Metanephros (tissue), 1 donor: ENCODE measurements around the gene C17orf78. TPM values are rescaled to one million over a fixed set of nuclear protein-coding genes. Genes with fewer than 3 reads are reported as not detected.

ENCODE experiments used
- total RNA-seq: library from RNA; depleted of rRNA; stranded (reverse); fragments of >200 nt; gene quantifications from one replicate; pipeline ENCODE4 v1.2.3, GENCODE V29; 2014

C17orf78 gene
- total RNA-seq: not detected

DNA sequence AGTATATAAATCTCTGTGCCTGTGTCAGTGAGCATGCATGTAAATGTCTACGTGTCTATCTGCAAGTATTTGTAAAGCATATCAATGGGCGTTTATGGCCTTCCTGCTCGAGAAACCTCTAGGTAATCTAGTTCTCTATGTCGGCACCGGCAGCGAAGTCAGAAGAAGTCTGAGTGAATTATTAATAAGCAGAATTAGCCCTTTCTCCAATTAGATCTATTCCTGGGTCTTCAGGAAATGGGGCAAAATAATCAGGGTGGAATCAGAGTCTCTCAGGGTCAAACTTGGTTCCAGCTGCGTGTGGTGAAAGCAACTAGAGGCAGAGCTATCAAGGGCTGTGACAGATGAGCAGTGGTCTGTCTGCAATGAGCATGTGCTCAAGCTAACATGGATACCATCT lies at the start of gene C17orf78:
C17orf78 (plus strand) TSS at position 280 of the 400 bp plus-strand sequence; CDS start at position 388, 108 bp downstream.

DNA sequence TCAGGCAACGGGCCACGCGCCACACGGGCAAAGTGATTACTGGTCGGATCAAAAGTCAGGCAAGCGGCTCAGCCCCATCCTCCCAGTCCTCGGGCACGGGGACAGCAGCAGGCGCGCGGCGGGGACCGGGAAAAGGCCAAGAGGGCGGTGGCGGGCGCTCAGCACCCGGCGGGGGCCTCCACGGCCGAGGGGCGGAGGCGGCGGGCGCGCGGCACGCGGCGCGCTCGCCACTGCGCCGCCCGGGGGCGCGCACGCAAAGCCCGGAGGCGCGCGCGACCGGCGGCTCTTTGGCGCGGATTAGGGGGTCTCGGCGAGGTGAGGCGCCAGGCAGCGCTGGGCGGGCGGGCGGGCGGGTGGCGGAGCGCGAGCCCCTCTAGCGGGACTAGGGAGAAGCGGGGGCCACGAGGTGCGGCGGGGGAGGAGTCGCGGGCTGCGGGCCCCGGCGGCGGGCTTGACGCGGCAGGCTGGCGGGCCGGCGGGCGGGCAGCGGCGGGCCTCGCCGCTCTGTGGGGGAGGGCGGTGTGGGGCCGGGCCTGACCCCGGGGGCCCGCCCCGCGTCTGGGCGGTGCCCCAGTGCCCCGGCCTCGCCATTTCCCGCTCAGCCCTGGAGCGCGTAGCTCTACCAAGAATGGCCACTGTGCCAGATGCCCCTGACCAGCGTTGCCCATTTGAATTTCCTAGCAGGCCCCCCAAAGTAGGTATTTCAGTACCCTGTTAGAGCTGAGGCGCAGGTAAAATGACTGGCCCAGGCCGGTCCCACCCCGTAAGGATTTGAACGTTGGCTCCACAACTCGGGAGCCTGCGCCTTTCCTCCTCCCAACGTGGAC lies 31.1 kb downstream of the C17orf78 start, which contains the start of the genes ACACA and TADA2A:
ACACA (minus strand) TSS at position 202 of the 827 bp plus-strand sequence. CDS start 537 bp downstream, outside the sequence.
TADA2A (plus strand) TSS at position 252 of the 827 bp plus-strand sequence. CDS start 4,480 bp downstream, outside the sequence.

Other genes starting within 250 kb of the C17orf78 start
- gene ACACA, start 30.9 kb downstream of the C17orf78 start, total RNA-seq: 50.9 TPM
- 13.6 TPM for gene TADA2A, start 30.9 kb downstream of the C17orf78 start, total RNA-seq
- 9.2 TPM for gene DUSP14, start 113.9 kb downstream of the C17orf78 start, total RNA-seq
- 31.8 TPM for gene SYNRG, start 233.4 kb downstream of the C17orf78 start, total RNA-seq